HG03520 (cell line): ENCODE results near the gene KRT74.

Experiments used
- ATAC-seq: cut with Tn5 transposase; IDR thresholded peaks from one replicate; pipeline ENCODE4 v1.9.1; 2021; ENCODE audit warnings: mild to moderate bottlenecking, moderate library complexity; ENCODE audit not compliant: unreplicated experiment

Gene KRT74

DNA sequence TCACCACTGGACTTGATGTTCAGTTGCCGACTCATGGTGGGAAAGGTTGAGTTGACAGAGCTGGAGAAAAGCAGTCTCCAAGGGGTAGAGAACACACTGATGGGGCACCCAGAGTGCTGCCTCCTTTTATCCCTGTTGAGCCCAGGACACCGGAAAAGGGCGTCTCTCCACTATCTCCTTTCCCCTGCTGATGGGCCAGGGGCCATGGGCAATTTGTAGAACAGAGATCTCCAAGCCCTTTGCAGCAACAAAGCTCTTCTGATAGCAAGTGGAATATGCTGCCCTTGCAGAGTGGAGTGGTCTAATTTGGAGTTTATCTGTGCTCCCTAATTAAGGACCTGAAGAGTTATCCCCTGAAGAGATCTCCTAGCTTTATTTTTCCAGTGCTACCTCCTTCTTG lies at the start of gene KRT74:
Gene KRT74 (minus strand): TSS at position 101 of the 400 bp plus-strand sequence. CDS start 66 bp downstream, at position 35.
- ATAC-seq: no peak

DNA sequence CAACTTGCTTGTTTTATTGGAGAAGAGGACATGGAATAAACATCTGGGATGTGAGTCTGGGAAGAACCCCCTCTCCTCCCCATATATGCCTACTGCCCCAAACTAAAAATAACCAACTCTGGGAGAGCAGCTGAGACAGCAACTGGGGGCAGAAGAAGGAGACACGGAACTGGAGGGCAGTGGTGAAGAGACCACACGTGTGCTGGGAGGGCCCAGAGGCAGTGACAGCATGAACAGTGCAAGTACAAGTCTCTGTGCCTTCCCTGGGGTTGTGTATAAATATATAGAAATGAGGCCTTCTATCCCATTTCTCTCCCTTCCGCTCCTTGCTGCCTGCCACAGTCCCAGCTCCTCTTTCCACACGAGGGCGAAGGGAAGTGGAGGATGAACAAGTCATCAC lies 48.7 kb upstream of the KRT74 start:
- no peak for ATAC-seq

DNA sequence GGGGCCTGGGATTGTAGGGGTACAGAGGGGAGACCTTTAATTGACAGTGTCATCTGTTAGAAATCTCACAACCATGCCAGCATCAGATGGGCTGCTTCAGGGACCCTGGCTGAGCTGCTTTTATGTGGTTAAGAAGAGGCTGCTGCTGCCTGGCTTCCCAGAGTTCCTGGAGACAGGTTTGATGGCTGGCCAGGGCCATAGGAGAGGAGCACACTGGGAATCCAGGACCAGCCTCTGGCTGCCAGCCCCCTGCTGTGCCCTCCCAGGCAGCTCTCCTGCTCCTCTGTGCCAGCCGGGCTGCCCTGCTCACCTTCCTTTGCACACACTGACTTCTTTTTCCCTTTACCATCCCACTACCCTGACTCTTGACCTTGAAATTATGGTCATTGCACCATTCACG lies 45.2 kb upstream of the KRT74 start:
- ATAC-seq: no peak

DNA sequence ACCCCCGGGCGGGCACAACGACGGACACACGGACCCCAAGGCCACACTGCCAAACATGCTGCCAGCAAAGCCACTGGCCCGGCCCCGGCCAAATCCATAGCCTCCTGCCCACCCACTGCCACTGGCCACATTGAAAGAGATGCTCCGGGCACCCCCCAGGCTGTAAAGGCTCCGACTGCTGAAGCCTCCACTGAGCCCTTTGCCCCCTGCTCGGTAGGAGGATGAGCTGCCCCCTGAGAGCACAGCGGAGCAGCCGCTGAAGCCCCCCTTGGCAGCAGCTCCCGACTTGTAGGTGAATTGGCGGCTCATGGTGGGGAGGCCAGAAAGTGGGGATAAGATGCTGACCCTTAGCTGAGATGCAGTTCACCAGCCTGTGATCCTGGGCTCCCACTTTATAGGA lies 44.6 kb upstream of the KRT74 start, which contains the start of gene KRT73:
Gene KRT73 (minus strand): TSS at position 344 of the 400 bp plus-strand sequence. CDS start 35 bp downstream, at position 309.
- no peak for ATAC-seq

DNA sequence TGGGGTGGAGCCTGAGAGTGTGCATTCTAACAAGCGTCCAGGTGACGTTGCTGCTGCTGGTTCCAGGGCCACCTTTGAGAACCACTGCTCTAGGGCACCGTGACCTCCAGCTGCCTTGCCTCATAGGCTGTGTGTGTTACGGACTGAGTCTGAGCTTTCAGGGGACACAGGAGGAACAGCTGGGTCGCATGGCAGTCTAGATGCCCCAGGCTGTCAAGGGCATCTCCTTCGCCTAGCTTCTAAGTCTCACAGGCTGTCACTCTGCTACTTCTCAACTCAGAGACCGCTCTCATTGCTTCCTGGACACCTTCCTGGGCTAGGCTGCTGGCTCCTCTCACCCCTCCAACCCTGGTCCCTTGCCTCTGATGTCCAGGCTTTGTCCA lies 43.8 kb upstream of the KRT74 start:
- ATAC-seq: no peak

DNA sequence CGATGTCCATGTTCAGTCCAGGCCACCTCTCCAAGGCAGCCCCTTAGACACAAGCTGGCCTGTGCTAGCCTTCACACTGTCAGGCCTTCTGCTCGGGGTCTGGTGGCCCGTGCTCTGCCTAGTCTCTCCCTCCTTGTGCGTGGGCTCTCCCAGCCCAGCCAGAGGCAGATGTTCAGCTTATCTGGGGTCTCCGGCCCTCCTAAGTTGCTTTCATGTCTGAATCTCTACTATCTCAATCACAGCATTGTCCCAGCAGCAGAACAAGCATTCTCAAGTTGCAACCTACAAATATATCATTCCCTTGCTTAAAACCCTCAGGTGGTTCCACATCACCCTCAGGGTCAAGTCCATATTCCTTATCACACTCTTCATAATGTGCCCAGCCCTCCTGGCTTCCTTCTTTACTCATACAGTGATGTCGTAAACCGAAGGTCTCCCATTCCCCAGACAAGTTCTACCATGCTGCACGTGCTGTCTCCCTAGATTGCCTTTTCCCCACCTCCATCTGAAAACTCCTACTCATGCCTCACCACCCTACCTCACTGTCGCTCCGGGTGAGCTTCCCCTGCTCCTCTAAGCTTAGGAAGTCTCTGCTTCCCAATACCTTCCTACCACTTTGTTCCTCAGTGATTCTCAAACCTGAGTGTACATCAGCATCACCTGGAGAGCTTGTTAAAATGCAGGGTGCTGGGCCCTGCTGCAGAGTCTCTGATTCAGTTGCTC lies 43.2 kb upstream of the KRT74 start:
- ATAC-seq: no peak

DNA sequence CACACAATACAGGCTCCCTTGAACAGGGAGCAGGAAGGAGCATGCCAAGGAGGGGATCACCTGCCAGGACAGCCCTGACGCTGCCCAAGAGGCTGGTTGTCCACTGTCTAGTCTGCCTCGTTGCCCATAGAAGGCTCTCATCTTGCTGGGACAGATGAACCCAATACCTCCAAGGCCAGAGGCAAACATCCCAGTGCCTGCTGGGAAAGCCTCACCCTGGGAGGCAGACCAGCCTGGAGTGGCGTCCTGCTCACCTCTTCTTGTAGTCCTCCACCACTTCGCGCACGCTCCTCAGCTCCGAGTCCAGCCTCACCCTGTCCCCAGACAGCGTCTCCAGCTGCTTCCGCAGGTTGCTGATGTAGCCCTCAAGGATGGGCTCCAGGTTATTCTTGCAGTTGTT lies 42.3 kb upstream of the KRT74 start:
- no peak for ATAC-seq

DNA sequence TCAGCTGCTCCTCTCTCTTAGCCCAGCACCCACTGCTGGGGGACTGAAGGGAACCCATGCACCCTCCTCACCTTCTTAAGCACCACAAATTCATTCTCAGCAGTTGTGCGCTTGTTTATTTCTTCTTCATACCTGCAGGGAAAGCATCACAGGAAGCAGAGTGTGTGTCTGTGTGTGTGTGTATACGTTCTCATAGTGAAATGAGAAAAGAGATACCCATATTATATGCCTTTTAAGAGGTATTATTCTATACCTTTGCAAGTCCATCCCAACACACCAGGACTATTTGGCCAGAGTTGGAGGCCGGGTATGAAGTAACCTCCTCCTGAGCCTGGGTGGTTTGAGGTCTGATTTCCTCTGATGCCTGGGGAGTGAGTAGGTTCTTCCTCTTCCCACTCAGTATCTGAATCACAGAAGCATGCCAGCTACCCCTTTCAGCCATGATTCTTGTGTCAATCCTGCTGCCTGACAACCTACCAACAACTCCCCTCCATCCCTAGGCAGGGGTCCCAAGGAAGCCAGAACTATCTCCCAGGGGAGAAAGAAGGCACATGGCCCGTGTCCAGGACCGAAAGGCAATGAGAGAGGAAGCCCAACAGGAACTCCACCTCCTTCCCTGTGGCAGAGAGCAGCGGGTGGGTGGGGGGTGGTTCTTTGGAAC lies 41.7 kb upstream of the KRT74 start:
- ATAC-seq: no peak

DNA sequence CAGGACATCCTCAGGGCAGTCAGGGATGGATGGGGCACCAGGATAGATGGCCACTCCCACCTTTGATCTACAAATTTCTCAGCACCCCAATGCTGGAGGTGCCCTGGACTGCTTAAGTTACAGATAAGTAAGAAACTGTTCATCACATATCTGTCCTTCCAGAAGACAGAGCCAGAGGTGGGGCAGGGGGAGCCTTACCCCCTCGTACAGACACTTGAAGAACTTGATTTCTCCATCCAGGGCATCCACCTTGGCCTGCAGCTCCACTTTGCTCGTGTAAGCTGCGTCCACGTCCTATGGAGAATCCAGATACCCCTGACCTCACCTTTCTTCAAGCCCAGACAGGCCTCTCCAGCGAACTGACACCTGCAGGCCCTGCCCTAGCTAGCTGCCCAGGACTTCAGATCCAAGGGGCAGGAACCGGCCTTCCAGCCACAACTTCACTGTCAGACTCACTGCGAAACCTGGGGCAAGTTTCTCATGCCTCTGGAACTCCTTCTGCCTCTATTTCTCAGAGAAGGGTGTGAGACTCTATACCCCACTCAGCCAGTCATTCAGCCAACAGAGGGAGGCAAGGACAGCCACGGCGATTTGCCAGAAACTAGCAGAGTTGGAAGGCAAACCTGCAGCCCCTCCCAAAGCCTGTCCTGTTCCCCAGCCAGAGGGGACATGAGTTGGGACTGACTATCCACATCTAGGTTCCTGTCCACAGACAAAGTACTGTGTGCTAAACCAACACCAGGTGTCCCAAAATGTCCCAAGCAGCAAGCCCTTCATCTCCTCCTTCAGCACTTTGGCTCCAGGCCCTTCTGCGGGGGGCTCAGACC lies 41.0 kb upstream of the KRT74 start:
- no peak for ATAC-seq

DNA sequence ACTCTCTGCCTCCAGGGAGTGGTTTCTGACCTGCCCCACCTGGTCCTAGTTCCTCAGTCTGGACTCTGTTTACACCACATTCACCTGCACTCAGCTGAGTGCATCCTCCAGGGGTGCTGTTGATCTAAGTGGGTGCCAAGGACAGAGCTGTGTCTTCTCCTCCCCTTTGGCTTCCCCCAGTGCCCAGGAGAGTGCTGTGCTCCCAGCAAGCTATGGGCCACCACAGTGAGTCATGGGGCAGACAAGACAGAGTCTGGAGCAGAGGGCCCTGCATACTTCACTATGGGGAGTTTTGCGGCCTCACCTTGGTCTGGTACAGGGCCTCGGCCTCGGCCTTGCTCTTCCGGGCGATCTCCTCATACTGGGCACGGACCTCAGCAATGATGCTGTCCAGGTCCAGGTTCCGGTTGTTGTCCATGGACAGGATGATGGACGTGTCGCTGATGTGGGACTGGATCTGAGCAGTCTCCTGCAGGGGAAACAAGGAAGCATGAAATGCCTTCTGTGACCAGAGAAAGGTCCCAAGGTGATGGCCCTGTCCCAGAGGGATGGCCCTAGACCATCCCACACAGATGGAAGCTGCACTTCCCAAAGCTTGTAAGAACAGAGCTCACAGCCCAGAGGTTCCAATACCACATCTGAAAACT lies 39.9 kb upstream of the KRT74 start:
- no peak for ATAC-seq

DNA sequence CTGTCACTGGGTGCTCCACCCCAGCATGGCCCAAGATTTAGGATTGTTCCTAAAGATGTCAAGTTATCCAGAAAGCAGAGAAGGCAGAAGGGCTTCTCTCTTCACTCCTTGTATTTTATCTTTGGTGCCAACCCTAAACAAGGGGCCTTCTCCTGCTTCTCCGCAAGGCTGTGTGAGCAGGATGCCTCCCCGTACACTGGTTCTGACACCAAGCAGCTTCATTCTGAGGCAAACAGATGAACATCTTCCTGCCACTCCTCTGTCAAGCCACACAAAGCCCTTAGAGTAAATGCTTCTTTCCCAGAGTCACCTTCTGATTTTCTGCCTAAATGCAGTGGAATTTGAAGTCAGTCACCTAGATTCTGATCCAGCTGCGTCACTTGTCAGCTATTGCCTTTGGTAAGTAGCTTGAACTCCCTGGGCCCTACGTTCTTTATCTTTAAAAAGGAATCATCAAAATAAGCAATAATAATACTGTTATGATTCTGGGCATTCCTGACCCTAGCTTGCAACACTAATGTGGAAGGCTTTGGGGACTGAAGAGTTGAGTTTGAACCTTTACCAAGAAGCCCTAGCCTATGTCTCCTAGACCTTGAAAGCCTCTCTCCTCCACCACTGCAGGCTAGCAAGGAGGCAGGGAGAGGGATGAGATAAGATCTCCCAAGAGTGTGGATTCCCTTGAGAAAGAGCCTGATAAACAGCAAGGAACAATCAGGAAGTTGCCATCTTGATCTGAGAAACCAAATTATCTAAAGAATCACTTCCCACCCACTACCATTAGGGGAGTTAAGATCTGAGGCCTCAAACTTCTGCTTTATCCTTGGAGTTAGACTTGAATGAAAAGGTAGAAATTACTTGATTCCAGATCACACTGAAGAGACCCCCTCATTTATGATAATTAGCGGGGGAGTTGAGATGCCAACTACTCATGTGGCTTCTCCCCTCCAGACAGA lies 39.1 kb upstream of the KRT74 start:
- no peak for ATAC-seq

DNA sequence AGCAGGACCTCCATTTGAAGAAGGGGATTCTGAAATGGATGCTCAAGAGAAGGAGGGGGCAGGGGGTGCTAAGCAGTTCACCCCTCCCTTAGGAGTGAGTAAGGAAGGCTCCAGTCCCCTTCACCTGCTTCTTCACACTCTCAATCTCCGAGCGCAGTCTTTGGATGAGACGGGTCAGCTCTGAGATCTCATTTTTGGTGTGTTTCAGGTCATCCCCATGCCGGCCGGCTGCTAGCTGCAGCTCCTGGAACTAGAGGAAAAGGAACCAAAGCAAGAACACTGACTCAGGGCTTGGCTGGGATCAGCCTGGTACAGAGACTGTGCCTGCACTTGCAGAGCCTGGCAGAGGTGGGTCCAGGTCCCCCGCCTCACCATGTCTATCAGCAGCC lies 37.4 kb upstream of the KRT74 start:
- ATAC-seq: no peak

DNA sequence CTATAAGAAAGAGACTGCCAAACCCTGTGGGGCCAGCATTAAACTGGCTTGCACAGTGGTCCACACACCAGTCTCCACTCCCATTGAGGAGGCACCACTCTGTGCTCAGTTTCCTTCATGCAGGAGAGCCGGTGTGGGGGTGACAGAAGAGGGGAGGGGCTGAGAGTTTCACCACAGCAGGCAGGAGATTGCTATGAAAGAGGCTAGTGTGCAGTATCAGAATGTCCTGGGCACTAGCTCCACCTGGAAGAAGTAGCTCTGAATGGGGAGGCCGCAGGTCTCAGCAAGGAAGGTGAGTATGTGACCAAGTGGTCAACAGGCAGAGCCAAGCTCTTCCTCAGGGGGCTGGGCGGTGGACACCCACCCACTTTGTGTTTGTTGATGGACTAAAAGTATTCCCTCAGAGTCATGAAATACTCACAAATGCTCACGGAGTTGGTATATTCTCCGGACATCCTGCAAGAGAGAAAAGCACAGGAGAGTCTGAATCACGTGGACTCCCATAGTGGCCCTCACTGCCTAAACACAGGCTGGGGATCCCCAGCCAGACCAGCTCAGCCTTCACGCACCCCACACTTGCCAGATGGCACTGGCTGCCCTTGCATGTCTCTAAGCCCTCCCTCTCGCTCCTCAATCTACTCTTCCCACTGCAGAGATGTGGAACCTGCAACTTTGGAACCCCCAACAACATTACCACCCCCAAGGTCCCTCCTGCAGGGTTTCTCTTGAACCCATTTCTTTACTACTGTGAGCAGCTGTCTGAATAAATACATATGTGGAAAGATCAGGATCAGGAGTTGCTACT lies 35.4 kb upstream of the KRT74 start:
- no peak for ATAC-seq

DNA sequence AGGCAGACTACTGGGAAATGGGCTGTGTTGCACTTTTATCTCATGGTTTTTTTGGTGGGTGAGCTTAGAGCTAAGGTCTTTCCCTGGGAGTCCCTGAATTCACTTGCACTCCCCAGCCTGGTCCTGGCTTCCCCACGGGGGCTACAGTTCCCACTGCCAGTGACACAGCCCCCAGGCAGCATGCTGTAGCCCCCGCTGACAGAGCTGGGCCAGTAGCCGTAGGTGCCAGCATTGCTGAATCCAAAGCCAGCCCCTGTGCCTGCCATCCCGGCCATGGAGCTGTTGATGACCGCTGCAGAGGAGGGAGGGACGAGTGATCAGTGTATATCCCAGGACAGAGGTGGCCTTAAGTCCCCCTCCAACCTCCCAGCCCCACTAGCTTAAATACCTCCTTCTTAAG lies 34.5 kb upstream of the KRT74 start:
- ATAC-seq: no peak

DNA sequence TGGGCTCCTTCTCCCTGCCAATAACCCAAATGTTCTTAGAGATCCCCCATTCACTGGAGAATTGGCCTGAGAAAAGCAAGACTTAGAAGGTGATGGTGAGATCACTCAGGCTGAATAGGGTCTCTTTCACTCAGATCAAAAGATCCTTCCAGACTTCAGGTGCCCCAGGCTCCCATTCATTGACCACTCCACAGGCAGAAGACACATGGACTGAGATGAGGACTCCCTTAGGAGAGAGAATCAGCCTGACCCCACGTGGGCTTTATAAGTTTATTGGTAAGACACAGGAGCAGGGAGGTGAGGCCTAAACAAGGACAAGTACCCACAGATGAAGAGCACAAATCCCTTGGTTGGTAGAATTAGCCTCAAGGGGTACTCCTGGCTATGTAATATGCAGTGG lies 33.7 kb upstream of the KRT74 start:
- no peak for ATAC-seq

DNA sequence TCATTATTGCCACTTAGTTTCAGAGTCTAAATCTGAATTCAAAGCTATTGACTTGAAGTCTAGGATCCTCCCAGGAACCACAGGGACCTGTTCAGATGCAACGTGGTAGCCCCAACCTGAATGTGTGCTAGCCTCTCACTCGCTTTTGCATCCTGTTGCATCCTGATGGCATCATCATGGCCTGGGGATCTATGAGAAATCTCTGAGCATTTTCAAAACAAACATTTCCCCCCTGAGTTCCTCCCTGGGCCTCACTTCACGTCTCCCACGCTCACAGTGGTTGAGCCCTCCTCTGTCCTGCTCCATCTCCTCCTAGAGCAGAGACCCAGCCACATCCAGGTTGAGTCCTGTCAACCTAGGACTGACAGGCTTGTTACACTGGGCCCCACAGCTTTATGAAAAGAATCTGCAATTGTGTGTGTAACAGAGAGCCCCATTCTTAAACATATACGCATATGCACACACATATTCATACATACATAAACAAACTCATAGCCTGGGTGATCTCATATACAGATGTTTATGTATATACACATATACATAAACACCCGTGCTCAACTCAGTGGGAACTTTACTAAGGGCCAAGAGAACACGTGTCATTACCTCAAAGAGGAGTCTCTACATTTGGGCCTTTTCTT lies 33.1 kb upstream of the KRT74 start:
- no peak for ATAC-seq

DNA sequence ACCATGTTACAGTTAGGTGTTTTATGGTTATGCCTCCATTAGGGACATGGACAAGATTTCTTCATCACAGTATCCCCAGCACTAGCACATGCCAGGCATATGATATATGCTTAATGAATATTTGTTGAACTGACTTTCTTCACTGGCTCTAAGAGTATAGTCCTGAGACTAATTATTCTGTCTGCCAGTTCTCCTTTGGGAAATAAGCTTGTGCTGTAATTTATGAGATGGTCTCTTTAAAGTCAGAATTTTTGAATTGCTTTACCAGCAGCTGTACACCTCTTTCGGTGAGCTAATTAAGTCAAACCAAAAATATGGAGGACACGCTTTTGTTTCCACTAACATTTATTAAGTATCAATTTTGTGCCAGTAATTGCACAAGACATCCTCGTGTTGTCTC lies 32.5 kb upstream of the KRT74 start:
- no peak for ATAC-seq

DNA sequence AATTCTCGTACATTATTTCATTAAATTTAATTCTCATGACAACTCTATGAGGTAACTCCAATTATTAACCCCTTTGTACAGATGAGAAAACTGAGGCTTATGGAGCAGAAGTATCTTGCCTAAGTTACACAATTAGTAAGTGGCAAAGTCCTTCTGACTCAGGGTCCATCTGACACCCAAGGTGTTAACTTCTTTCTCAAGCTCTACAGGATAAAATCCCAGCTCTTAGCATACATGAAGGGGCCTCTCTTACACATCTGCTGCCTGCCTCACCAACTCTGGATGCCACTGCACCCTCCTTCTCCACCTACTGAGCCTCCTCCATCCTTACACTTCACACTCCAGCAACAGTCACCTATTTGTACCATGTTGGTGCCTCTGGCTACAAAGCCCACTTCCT lies 31.9 kb upstream of the KRT74 start:
- no peak for ATAC-seq

DNA sequence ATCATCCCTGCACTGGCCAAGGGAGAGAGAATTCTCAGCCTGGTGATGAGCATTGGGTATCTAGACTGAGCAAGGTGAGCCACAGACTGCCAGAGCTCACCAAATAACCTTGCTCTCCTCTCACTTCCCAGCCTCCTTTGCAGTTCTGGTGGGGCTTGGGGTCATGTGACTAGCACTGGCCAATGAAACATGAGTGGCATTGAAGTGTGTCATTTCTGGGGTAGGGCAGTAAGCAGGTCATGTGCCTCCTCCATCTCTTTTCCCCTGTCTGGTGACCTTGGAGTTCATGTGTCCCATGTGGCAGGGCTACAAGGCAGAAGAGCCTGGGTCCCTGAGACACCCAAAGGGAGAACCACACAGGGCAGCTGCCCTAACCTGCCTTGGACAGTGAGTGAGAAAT lies 31.2 kb upstream of the KRT74 start:
- no peak for ATAC-seq
